ENCODE measurements around the gene TAS2R13.

TAS2R13 gene

GRCh38 chr12:10867381-10867780 lies 42.0 kb downstream of the TAS2R13 start:
- no peak for DNase-seq

- no peak for DNase-seq
Measured at GRCh38 chr12:10863512-10864218, 45.7 kb downstream of the TAS2R13 start.

- DNase-seq = peak; percentile 3
Measured at GRCh38 chr12:10861366-10861765, 48.0 kb downstream of the TAS2R13 start.

Data from fibroblast of skin of scalp (primary cell).